Measurements from ENCODE around the gene C3orf18.

- TF ChIP-seq EZH2 (IDR thresholded peaks at IDR 0.05; ENCODE audit: borderline replicate concordance, low read depth, low read length, severe bottlenecking) (no peak), POLR2A (IDR thresholded peaks at IDR 0.05; ENCODE audit: low read depth, low read length) (no peak), CTCF (IDR thresholded peaks at IDR 0.05; ENCODE audit: extremely low read depth in 1 of 2, insufficient read depth in 1 of 2, low read depth in 1 of 2, low read length in 2 of 2) (no peak), MAX (IDR thresholded peaks at IDR 0.05; ENCODE audit: insufficient read depth, insufficient read length) (no peak), GATA2 (IDR thresholded peaks at IDR 0.05; ENCODE audit: insufficient read depth, insufficient read length, low read depth, low read length) (no peak), MYC (IDR thresholded peaks at IDR 0.05; ENCODE audit: low read depth, low read length) (no peak)
These were observed 21.8 kb downstream of the C3orf18 start for GRCh38 chr3:50545781-50546180.

Data from endothelial cell of umbilical vein (primary cell).